ENCODE measurements around the gene TIMM21.
A peak's percentile ranks its signal among the peaks of the same experiment; 100 is the strongest.

The TIMM21 gene

DNA sequence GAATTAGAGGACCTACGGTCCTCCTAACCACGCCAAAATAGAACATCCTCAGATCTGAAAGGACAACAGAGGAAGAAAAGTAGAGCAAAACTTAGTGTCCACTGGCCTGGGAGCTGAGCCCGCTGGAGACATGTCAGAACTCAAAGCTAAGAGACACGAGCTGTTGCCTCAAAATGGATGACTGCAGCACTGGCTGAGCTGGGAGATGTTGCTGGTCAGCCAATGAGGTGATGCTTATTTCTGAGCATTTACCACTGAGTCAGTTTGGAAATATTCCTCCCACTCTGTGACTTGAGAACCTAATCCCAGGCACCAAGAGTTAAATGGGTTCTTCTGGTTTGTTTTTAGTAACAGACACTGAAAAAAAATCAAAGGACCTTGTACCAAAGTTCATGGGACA, 33.3 kb upstream of the TIMM21 start:
- DNase-seq (ENCODE audit: low read depth): no peak
- TF ChIP-seq, protein P1, sequence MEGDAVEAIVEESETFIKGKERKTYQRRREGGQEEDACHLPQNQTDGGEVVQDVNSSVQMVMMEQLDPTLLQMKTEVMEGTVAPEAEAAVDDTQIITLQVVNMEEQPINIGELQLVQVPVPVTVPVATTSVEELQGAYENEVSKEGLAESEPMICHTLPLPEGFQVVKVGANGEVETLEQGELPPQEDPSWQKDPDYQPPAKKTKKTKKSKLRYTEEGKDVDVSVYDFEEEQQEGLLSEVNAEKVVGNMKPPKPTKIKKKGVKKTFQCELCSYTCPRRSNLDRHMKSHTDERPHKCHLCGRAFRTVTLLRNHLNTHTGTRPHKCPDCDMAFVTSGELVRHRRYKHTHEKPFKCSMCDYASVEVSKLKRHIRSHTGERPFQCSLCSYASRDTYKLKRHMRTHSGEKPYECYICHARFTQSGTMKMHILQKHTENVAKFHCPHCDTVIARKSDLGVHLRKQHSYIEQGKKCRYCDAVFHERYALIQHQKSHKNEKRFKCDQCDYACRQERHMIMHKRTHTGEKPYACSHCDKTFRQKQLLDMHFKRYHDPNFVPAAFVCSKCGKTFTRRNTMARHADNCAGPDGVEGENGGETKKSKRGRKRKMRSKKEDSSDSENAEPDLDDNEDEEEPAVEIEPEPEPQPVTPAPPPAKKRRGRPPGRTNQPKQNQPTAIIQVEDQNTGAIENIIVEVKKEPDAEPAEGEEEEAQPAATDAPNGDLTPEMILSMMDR (IDR thresholded peaks at IDR 0.05; ENCODE audit: control insufficient read depth, extremely low read depth, insufficient read depth): no peak
- H3K4me3 ChIP-seq (ENCODE audit: low read depth, low read length): no peak overlapping the region

DNA sequence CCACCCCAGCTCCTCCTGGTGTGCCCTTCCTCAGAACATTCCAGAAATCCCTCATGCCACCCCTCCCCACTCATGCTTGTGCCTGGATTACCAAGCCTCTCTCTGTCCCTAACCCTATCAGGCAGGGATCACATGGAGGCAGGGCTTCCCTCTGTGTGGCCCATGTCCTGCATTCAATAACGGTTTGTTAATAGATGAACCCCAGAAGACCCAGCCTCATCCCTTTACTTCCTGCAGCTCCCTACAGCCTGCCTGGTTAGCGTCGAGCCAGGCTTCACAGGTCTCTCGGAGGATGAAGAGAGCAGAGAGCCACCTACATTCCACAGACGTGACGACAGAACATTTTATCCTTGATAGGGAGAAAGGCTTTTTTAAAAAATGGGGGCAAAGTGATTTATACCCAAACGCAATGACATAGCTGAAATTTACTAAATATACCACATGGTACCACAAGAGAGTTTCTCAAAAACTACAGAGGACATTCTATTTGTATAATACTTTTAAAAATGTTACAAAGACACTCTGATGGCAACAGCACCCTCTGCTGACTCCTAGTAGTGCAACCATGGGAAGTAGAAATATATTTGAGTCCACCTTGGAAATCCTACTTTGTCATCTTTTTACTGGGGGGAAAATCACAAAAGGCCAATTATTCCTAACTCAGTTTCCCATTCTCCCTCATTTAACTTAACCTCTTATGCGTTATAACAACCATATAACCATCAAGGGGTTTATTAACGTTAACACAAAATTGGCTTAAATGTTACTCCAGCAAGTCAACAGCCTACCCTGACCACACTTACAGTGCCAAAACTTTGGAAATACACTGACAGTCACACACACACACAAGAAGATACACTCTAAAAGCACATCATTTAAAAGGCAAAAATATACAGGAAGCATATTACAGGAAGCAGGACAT, 31.4 kb upstream of the TIMM21 start:
- TF ChIP-seq, protein P1 (IDR thresholded peaks at IDR 0.05; ENCODE audit: control insufficient read depth, extremely low read depth, insufficient read depth): peak; percentile 75
- peak; percentile 52 for DNase-seq (ENCODE audit: low read depth)

DNA sequence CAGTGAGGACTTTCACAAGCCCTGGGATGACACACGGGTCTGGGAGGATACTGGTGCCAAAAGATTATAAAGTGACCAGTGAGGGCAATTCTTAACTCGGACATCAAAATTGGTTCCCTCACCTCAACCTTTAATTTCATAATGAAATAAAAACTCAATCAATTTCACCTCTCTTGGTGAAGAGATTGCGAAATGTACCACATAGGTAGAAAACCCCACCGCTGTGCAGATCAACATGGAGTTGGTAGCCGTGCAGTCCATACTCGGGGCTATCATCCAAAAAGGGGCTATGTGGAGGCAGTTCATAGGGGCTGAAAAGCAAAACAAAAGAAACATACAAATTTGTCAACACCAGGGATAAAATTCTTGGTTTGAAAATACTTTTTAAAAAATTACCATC, 25.1 kb upstream of the TIMM21 start:
- H3K4me3 ChIP-seq (ENCODE audit: low read depth, low read length): no peak overlapping the region
- DNase-seq (ENCODE audit: low read depth): no peak
- TF ChIP-seq, protein P1 (IDR thresholded peaks at IDR 0.05; ENCODE audit: control insufficient read depth, extremely low read depth, insufficient read depth): no peak

More for the DNA sequence above, 31.4 kb upstream of the TIMM21 start:
- H3K4me3 ChIP-seq (ENCODE audit: low read depth, low read length): no peak overlapping the region

DNA sequence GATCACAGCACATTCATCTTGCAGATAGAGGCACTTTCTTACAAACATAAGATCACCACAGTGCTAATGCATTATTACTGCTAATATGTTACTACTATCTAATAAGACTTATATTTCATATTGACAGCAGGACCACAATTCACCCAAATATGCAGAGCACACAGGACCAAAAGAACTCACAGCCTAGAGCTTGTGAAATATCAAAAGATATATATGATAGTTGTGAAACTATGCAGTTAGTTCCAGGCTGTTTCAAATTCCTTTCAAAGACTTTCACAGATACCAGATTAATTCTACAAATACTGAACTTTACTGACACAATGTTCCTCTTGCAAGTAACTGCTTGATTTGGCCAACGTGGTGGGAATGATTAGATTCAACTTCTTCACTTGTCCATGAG, 23.7 kb upstream of the TIMM21 start:
- TF ChIP-seq, protein P1 (IDR thresholded peaks at IDR 0.05; ENCODE audit: control insufficient read depth, extremely low read depth, insufficient read depth): no peak
- no peak overlapping the region for H3K4me3 ChIP-seq (ENCODE audit: low read depth, low read length)
- no peak for DNase-seq (ENCODE audit: low read depth)

DNA sequence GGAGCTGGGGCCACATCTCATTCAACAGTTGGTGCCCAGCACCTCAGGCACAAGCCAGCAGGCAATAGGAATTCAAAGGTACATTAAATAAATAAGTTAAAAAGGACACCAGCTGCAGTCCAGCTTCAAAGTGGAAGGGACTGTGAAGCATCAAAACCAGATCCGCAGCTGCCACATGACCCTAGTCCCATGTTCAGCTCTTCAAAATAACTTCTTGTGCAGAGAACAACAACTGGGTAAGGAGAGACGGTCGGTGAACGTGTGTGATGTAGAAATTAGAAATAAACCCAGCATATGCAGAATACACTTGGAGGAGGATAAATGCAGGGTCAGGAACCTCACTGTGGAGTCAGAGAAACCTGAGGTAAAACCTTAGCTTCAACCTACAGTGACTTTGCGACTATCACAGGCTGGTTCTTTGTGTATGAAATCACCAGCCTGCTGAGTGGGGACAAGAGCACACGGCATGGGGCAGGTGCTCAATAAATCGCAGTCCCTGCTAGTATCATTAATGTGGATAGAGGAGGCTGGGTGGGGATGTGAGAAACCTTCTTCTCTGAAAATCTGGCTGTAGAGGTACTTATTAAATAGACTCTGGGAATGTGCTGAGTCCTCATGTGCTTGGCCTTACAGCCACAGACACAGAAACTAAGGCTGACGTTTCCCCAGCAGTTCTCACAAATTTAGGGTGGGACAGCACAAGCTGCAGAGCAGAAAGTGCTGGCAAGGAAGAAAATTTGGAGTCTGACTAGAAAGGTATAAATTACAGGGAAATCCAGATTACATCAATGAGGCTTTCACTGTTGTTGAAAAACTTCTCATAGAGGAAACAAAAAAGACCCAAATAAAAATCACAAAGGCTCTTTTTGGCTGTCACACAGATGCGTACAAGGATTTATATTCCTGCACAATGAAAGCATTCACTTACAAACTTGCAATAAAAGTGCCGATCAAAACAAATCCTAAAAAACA, 21.4 kb upstream of the TIMM21 start:
- DNase-seq (ENCODE audit: low read depth): no peak
- TF ChIP-seq, protein P1 (IDR thresholded peaks at IDR 0.05; ENCODE audit: control insufficient read depth, extremely low read depth, insufficient read depth): no peak
- no peak overlapping the region for H3K4me3 ChIP-seq (ENCODE audit: low read depth, low read length)

DNA sequence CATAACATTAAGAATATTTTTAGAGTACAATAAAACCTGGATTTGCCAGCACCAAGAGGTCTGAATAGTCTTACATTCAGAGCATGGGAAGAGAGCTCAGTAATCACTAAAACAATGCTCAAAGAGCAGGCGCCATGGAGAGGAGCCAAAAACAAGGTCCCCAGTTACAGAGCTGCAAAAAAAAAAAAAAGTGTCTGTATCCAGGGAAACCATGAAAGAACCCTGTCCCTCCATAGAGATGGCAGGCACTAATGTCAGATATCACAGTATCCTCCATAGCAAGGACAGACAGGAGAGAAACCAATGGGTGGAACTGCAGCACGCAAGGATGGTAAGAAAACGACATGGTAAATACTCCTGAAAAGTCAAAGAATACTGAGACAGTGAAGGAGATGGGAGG, 20.2 kb upstream of the TIMM21 start:
- TF ChIP-seq, protein P1 (IDR thresholded peaks at IDR 0.05; ENCODE audit: control insufficient read depth, extremely low read depth, insufficient read depth): no peak
- DNase-seq (ENCODE audit: low read depth): no peak
- H3K4me3 ChIP-seq (ENCODE audit: low read depth, low read length): no peak overlapping the region
